ENCODE results near the gene DIAPH2. TPM values are rescaled to one million over a fixed set of nuclear protein-coding genes. Genes with fewer than 3 reads are reported as not detected.
"Not testable (repeated sequence)": the region's sequence is repeated elsewhere in the genome, so short reads cannot be mapped to it uniquely, and the experiment has no call there.

DIAPH2 gene
- total RNA-seq, 1 donor from 2014 or later = 9.8 TPM

- ATAC-seq (no peak), DNase-seq (no peak)
- intact Hi-C loops (cut with micrococcal nuclease) = no loop called here
Observed at GRCh38 chrX:97398030-97398551, 713.4 kb downstream of the DIAPH2 start.

GRCh38 chrX:97399400-97399799, 714.8 kb downstream of the DIAPH2 start:
- ATAC-seq = no peak
- no peak for DNase-seq
- intact Hi-C loops (cut with micrococcal nuclease) = no loop called here

GRCh38 chrX:97400492-97400891, 715.9 kb downstream of the DIAPH2 start:
- intact Hi-C loops (cut with micrococcal nuclease) = no loop called here
- no peak for DNase-seq
- ATAC-seq = no peak

GRCh38 chrX:97401154-97401553, 716.5 kb downstream of the DIAPH2 start:
- DNase-seq (no peak), ATAC-seq (no peak)
- intact Hi-C loops (cut with micrococcal nuclease) = no loop called here

GRCh38 chrX:97401586-97402136, 717.0 kb downstream of the DIAPH2 start:
- no peak for ATAC-seq
- intact Hi-C loops (cut with micrococcal nuclease) = no loop called here
- DNase-seq = no peak

- no peak for ATAC-seq
- intact Hi-C loops (cut with micrococcal nuclease) = no loop called here
- no peak for DNase-seq
Observed at GRCh38 chrX:97402333-97402732, 717.7 kb downstream of the DIAPH2 start.

- intact Hi-C loops (cut with micrococcal nuclease) = no loop called here
- no peak for ATAC-seq
- no peak for DNase-seq
Observed at GRCh38 chrX:97402903-97403302, 718.3 kb downstream of the DIAPH2 start.

- intact Hi-C loops (cut with micrococcal nuclease) = no loop called here
- DNase-seq = no peak
Observed at GRCh38 chrX:97405031-97405660, 720.5 kb downstream of the DIAPH2 start.

GRCh38 chrX:97409632-97410415, 725.2 kb downstream of the DIAPH2 start:
- ATAC-seq; DNase-seq; intact Hi-C loops (cut with micrococcal nuclease): not testable (repeated sequence)

More at GRCh38 chrX:97405031-97405660, 720.5 kb downstream of the DIAPH2 start:
- no peak for ATAC-seq

GRCh38 chrX:97416461-97416860, 731.8 kb downstream of the DIAPH2 start:
- DNase-seq (no peak), ATAC-seq (no peak)
- intact Hi-C loops (cut with micrococcal nuclease) = no loop called here

GRCh38 chrX:97429101-97429500, 744.5 kb downstream of the DIAPH2 start:
- intact Hi-C loops (cut with micrococcal nuclease) = no loop called here
- ATAC-seq = no peak
- no peak for DNase-seq

- intact Hi-C loops (cut with micrococcal nuclease) = no loop called here
- ATAC-seq (no peak), DNase-seq (no peak)
Observed at GRCh38 chrX:97431281-97431680, 746.6 kb downstream of the DIAPH2 start.

- DNase-seq (no peak), ATAC-seq (no peak)
- intact Hi-C loops (cut with micrococcal nuclease) = no loop called here
Observed at GRCh38 chrX:97446298-97446882, 761.7 kb downstream of the DIAPH2 start.

- intact Hi-C loops (cut with micrococcal nuclease) = no loop called here
- DNase-seq (no peak), ATAC-seq (no peak)
Observed at GRCh38 chrX:97447306-97447705, 762.7 kb downstream of the DIAPH2 start.

GRCh38 chrX:97452283-97452682, 767.6 kb downstream of the DIAPH2 start:
- DNase-seq (no peak), ATAC-seq (no peak)
- intact Hi-C loops (cut with micrococcal nuclease) = no loop called here

GRCh38 chrX:97461763-97462162, 777.1 kb downstream of the DIAPH2 start:
- DNase-seq (no peak), ATAC-seq (no peak)
- intact Hi-C loops (cut with micrococcal nuclease) = no loop called here

GRCh38 chrX:97471071-97471470, 786.4 kb downstream of the DIAPH2 start:
- ATAC-seq (no peak), DNase-seq (no peak)
- intact Hi-C loops (cut with micrococcal nuclease) = no loop called here

GRCh38 chrX:97474933-97475332, 790.3 kb downstream of the DIAPH2 start:
- intact Hi-C loops (cut with micrococcal nuclease) = no loop called here
- ATAC-seq (no peak), DNase-seq (no peak)

GRCh38 chrX:97479106-97479890, 794.7 kb downstream of the DIAPH2 start:
- intact Hi-C loops (cut with micrococcal nuclease) = no loop called here
- ATAC-seq = no peak
- no peak for DNase-seq

Measured in left ventricle myocardium superior (tissue), 1 donor.